Measurements from ENCODE around the gene STPG2.

Gene STPG2

DNA sequence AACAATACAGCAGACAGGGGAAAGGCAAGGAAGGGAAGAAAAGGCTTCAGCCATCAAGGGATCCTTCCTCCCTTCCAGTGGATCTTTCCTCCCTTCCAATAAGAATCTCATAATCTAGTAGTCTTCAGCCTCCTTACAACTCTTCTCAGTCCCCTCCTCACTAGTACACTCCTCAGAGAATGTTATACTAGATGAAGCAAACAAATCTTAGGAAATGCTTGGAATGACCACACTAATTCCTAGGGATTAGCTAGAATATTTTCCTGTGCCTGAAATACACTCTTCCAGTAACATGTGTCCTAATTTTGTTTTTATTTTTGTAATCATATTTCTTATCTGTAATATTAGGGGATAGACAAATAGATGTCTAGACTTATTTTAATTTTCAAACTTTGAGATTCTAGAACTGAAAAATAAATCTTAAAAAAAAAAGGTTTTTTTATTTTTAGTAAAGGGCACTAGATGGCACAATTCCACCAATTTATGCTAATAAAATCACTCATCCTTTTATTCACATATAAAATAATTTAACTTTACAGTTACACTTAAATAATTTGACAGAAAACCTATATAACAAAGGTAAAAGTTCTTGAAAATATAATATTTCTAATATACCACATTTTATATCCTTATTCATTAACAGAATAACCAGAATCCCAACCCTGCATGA is 7.0 kb upstream of the STPG2 start:
- no peak overlapping the region for H3K27ac ChIP-seq (ENCODE audit: low read length)
- no peaks in the 10 kb centered on the region for H3K9me3 ChIP-seq (ENCODE audit: control insufficient read depth in 2 of 2, low read length in 2 of 2)
- no peaks in the 10 kb centered on the region for H3K36me3 ChIP-seq (ENCODE audit: control insufficient read depth in 2 of 2, insufficient read depth in 2 of 2, low read length in 2 of 2)
- no peak overlapping the region for H3K4me3 ChIP-seq (ENCODE audit: low read length in 2 of 2)
- H3K9ac ChIP-seq (ENCODE audit: low read length in 2 of 2): no peak overlapping the region
- no peaks in the 10 kb centered on the region for H3K4me1 ChIP-seq (ENCODE audit: control insufficient read depth, insufficient read depth, low read length)
- H3K27me3 ChIP-seq (ENCODE audit: control insufficient read depth in 1 of 2, insufficient read depth in 2 of 2, low read length in 2 of 2): peaks cover 0 to 3% of the 10 kb centered on the region in 2 donors

DNA sequence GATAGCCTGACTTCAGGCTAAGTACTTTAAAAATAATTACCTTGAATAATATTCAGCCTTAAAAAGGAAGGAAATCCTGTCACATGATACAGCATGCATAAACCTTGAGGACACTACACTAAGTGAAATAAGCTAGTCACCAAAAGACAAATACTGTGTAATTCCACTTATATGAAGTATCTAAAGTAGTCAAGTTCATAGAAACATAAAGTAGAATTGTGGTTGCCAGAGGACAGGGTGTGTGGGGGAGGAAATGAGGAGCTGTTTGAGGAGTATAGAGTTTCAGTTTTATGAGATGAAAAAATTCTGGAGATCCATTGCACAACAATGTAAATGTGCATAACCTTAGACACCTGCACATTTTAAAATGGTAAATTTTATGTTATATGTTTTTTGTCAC is 5.6 kb upstream of the STPG2 start:
- Histone ChIP-seq H3K27ac (ENCODE audit: low read length) (no peak overlapping the region), H3K9ac (ENCODE audit: low read length in 2 of 2) (no peak overlapping the region), H3K36me3 (ENCODE audit: control insufficient read depth in 2 of 2, insufficient read depth in 2 of 2, low read length in 2 of 2) (no peaks in the 10 kb centered on the region), H3K27me3 (ENCODE audit: control insufficient read depth in 1 of 2, insufficient read depth in 2 of 2, low read length in 2 of 2) (peaks cover 0 to 3% of the 10 kb centered on the region in 2 donors), H3K4me3 (ENCODE audit: low read length in 2 of 2) (no peak overlapping the region), H3K4me1 (ENCODE audit: control insufficient read depth, insufficient read depth, low read length) (no peaks in the 10 kb centered on the region), H3K9me3 (ENCODE audit: control insufficient read depth in 2 of 2, low read length in 2 of 2) (no peaks in the 10 kb centered on the region)

DNA sequence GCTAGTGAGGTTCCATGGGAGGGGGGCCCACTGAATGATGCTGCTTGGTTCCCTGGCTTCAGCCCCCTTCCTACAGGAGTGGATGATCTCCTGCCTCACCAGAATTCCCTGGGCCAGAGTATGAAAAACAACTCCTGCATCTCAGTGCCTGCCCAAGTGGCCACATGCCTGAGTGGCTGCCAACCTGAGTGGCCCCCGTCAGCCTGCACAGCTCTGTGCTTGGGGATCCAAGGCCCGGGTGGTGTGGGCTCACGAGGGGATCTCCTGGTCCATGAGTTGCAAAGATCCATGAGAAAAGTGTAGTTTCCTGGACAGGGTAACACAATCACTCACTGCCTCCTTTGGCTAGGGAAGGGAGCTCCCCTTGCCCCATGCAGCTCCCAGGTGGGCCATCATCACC is 17.1 kb downstream of the STPG2 start:
- no peak overlapping the region for H3K9ac ChIP-seq (ENCODE audit: low read length in 2 of 2)
- H3K27ac ChIP-seq (ENCODE audit: low read length): no peak overlapping the region
- no peaks in the 10 kb centered on the region for H3K27me3 ChIP-seq (ENCODE audit: control insufficient read depth in 1 of 2, insufficient read depth in 2 of 2, low read length in 2 of 2)
- H3K9me3 ChIP-seq (ENCODE audit: control insufficient read depth in 2 of 2, low read length in 2 of 2): no peaks in the 10 kb centered on the region
- H3K36me3 ChIP-seq (ENCODE audit: control insufficient read depth in 2 of 2, insufficient read depth in 2 of 2, low read length in 2 of 2): no peaks in the 10 kb centered on the region
- H3K4me3 ChIP-seq (ENCODE audit: low read length in 2 of 2): no peak overlapping the region
- no peaks in the 10 kb centered on the region for H3K4me1 ChIP-seq (ENCODE audit: control insufficient read depth, insufficient read depth, low read length)

DNA sequence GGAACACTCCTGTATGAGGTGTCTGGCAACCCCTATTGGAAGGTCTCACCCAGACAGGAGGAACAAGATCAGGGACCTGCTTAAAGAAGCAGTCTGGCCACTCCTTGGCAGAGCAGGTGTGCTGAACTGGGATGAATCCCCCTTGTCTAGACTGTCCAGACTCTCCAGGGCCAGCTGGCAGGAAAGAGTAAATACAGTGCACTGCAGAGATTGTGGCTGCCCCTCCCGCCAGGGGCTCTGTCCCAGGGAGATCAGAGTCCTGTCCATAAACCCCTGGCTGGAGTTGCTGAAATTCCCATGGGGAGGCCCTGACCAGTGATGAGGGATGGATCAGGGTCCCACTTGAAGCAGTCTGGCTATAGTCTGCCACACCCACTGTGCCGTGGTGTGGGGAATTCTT is 17.7 kb downstream of the STPG2 start:
- Histone ChIP-seq H3K4me1 (ENCODE audit: control insufficient read depth, insufficient read depth, low read length) (no peaks in the 10 kb centered on the region), H3K4me3 (ENCODE audit: low read length in 2 of 2) (no peak overlapping the region), H3K36me3 (ENCODE audit: control insufficient read depth in 2 of 2, insufficient read depth in 2 of 2, low read length in 2 of 2) (no peaks in the 10 kb centered on the region), H3K9ac (ENCODE audit: low read length in 2 of 2) (no peak overlapping the region), H3K27me3 (ENCODE audit: control insufficient read depth in 1 of 2, insufficient read depth in 2 of 2, low read length in 2 of 2) (no peaks in the 10 kb centered on the region), H3K9me3 (ENCODE audit: control insufficient read depth in 2 of 2, low read length in 2 of 2) (no peaks in the 10 kb centered on the region), H3K27ac (ENCODE audit: low read length) (no peak overlapping the region)

DNA sequence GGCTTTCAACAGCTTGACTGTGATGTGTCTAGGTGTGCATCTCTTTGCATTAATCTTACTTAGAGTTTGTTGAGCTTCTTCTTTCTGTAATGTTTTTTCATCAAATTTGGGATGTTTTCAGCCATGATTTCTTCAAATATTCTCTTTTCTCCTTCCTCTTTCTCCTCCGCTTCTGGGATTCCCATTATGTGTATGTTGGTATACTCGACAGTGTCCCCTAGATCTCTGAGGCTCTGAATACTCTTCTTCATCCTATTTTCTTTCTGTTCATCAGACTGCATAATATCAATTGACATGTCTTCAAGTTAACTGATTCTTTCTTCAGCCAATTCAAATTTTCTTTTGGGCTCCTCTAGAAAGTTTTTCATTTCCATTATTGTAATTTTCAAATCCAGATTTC is 25.9 kb downstream of the STPG2 start:
- Histone ChIP-seq H3K27me3 (ENCODE audit: control insufficient read depth in 1 of 2, insufficient read depth in 2 of 2, low read length in 2 of 2) (no peaks in the 10 kb centered on the region), H3K9ac (ENCODE audit: low read length in 2 of 2) (no peak overlapping the region), H3K36me3 (ENCODE audit: control insufficient read depth in 2 of 2, insufficient read depth in 2 of 2, low read length in 2 of 2) (no peaks in the 10 kb centered on the region), H3K4me3 (ENCODE audit: low read length in 2 of 2) (no peak overlapping the region), H3K4me1 (ENCODE audit: control insufficient read depth, insufficient read depth, low read length) (no peaks in the 10 kb centered on the region), H3K27ac (ENCODE audit: low read length) (no peak overlapping the region), H3K9me3 (ENCODE audit: control insufficient read depth in 2 of 2, low read length in 2 of 2) (no peaks in the 10 kb centered on the region)

DNA sequence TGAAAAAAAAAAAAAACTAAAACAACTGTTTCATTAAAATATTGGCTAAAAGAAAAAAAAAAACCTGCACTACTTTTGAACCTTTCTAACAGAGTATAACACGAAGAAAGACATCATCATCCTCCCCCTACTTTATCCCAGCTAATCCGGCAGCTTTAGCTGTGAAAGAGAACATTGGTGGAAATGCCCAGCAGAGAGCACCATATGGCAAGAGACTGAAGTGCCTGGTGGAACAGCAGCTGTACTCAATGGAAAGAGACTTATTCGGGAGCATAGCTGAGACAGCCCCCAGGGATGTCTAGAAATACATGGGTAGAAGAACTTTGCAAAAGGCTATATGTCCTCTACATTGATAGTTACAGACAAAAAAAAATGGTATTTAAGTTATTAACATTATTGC is 30.3 kb downstream of the STPG2 start:
- Histone ChIP-seq H3K27ac (ENCODE audit: low read length) (no peak overlapping the region), H3K36me3 (ENCODE audit: control insufficient read depth in 2 of 2, insufficient read depth in 2 of 2, low read length in 2 of 2) (no peaks in the 10 kb centered on the region), H3K4me3 (ENCODE audit: low read length in 2 of 2) (no peak overlapping the region), H3K27me3 (ENCODE audit: control insufficient read depth in 1 of 2, insufficient read depth in 2 of 2, low read length in 2 of 2) (no peaks in the 10 kb centered on the region), H3K4me1 (ENCODE audit: control insufficient read depth, insufficient read depth, low read length) (no peaks in the 10 kb centered on the region), H3K9me3 (ENCODE audit: control insufficient read depth in 2 of 2, low read length in 2 of 2) (no peaks in the 10 kb centered on the region), H3K9ac (ENCODE audit: low read length in 2 of 2) (no peak overlapping the region)

DNA sequence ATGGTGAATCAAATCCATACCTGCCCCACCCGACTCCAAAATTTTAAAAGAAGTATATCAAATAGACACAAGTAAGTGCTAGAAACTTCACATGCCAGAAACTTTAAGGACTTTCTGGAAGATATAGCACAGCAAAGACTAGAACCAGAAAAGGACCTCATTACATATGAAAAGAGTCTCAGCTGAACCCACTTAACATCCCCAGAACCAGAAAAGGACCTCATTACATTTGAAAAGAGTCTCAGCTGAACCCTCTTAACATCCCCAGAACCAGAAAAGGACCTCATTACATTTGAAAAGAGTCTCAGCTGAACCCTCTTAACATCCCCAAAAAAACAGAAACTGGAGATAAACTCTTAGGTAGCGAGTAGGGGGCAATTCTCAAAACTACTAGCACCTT is 32.3 kb downstream of the STPG2 start:
- Histone ChIP-seq H3K4me3 (ENCODE audit: low read length in 2 of 2) (no peak overlapping the region), H3K4me1 (ENCODE audit: control insufficient read depth, insufficient read depth, low read length) (no peaks in the 10 kb centered on the region), H3K9me3 (ENCODE audit: control insufficient read depth in 2 of 2, low read length in 2 of 2) (no peaks in the 10 kb centered on the region), H3K27ac (ENCODE audit: low read length) (no peak overlapping the region), H3K27me3 (ENCODE audit: control insufficient read depth in 1 of 2, insufficient read depth in 2 of 2, low read length in 2 of 2) (no peaks in the 10 kb centered on the region), H3K36me3 (ENCODE audit: control insufficient read depth in 2 of 2, insufficient read depth in 2 of 2, low read length in 2 of 2) (no peaks in the 10 kb centered on the region), H3K9ac (ENCODE audit: low read length in 2 of 2) (no peak overlapping the region)

DNA sequence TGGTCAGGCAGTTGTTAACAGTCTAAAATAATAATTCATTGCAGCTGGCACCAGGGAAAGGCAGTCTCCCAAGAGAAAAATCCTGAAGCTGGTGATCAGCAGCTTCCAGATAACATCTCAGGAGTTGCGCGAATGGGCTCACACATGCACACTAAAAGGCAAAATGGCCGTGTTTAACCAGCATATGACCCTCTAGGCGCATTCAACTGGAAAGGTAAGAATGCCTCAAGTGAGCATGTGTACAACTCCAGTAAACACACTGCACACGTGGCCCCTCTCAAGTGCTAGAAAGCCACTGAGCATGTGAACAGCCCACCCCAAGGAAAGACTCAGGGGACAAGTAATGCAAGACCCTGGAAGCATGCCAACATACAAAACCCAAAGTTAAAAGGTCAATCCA is 33.1 kb downstream of the STPG2 start:
- Histone ChIP-seq H3K27ac (ENCODE audit: low read length) (no peak overlapping the region), H3K4me3 (ENCODE audit: low read length in 2 of 2) (no peak overlapping the region), H3K4me1 (ENCODE audit: control insufficient read depth, insufficient read depth, low read length) (no peaks in the 10 kb centered on the region), H3K9me3 (ENCODE audit: control insufficient read depth in 2 of 2, low read length in 2 of 2) (no peaks in the 10 kb centered on the region), H3K9ac (ENCODE audit: low read length in 2 of 2) (no peak overlapping the region), H3K27me3 (ENCODE audit: control insufficient read depth in 1 of 2, insufficient read depth in 2 of 2, low read length in 2 of 2) (no peaks in the 10 kb centered on the region), H3K36me3 (ENCODE audit: control insufficient read depth in 2 of 2, insufficient read depth in 2 of 2, low read length in 2 of 2) (no peaks in the 10 kb centered on the region)

DNA sequence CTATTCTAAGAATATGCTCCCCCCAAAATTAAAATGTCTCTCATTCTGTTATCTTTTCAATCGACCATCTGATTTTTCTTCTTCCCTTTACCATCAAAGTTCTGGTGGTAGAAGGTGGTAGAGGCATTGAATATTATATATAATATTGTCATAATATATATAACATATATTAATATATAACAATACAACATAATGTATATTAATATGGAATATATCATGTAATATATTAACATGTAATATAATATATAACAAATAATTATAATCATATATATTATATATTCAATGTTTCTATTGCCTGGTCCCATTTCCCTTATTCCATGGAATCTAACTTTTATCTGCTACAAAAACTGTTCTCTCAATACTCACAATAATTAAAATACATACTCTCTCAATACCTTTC is 40.6 kb downstream of the STPG2 start:
- Histone ChIP-seq H3K36me3 (ENCODE audit: control insufficient read depth in 2 of 2, insufficient read depth in 2 of 2, low read length in 2 of 2) (no peaks in the 10 kb centered on the region), H3K4me3 (ENCODE audit: low read length in 2 of 2) (no peak overlapping the region), H3K4me1 (ENCODE audit: control insufficient read depth, insufficient read depth, low read length) (no peaks in the 10 kb centered on the region), H3K27me3 (ENCODE audit: control insufficient read depth in 1 of 2, insufficient read depth in 2 of 2, low read length in 2 of 2) (no peaks in the 10 kb centered on the region), H3K9me3 (ENCODE audit: control insufficient read depth in 2 of 2, low read length in 2 of 2) (no peaks in the 10 kb centered on the region), H3K9ac (ENCODE audit: low read length in 2 of 2) (no peak overlapping the region), H3K27ac (ENCODE audit: low read length) (no peak overlapping the region)

DNA sequence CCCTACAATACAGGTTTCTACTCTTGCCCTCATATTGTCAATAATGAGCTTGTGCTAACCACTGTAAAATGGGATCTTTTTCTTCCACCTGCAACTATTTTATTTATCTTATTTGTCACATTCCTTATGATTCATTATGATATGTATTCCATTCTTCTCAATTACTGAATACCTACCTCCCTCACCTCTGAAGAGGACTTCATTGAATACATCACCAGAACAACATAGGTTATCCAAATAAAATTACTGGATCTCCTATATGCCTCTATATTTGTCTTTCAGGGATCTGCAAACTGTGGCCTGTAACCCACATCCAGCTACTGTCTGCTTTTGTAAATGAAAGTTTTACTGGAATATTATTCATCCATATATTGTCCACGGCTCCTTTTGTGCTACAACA is 41.3 kb downstream of the STPG2 start:
- no peak overlapping the region for H3K27ac ChIP-seq (ENCODE audit: low read length)
- H3K9me3 ChIP-seq (ENCODE audit: control insufficient read depth in 2 of 2, low read length in 2 of 2): no peaks in the 10 kb centered on the region
- no peaks in the 10 kb centered on the region for H3K36me3 ChIP-seq (ENCODE audit: control insufficient read depth in 2 of 2, insufficient read depth in 2 of 2, low read length in 2 of 2)
- H3K4me3 ChIP-seq (ENCODE audit: low read length in 2 of 2): no peak overlapping the region
- H3K27me3 ChIP-seq (ENCODE audit: control insufficient read depth in 1 of 2, insufficient read depth in 2 of 2, low read length in 2 of 2): no peaks in the 10 kb centered on the region
- no peak overlapping the region for H3K9ac ChIP-seq (ENCODE audit: low read length in 2 of 2)
- H3K4me1 ChIP-seq (ENCODE audit: control insufficient read depth, insufficient read depth, low read length): no peaks in the 10 kb centered on the region

DNA sequence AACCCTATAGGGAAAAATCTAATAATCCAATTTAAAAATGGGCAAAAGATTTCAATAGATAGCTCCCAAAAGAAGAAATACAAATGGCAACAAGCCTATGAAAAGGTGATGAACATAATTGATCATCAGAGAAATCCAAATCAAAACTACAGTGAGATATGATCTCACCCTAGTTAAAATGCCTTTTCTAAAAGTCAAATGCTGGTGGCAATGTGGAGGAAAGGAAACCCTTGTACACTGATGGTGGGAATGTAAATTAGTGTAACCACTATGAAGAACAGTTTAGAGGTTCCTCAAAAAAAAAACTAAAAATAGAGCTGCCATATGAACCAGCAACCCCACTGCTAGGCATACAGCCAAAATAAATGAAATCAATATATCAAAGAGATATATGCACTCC is 44.5 kb downstream of the STPG2 start:
- no peak overlapping the region for H3K9ac ChIP-seq (ENCODE audit: low read length in 2 of 2)
- H3K4me1 ChIP-seq (ENCODE audit: control insufficient read depth, insufficient read depth, low read length): no peaks in the 10 kb centered on the region
- no peak overlapping the region for H3K27ac ChIP-seq (ENCODE audit: low read length)

More for the DNA sequence above, 44.5 kb downstream of the STPG2 start:
- Histone ChIP-seq H3K9me3 (ENCODE audit: control insufficient read depth in 2 of 2, low read length in 2 of 2) (no peaks in the 10 kb centered on the region), H3K4me3 (ENCODE audit: low read length in 2 of 2) (no peak overlapping the region), H3K27me3 (ENCODE audit: control insufficient read depth in 1 of 2, insufficient read depth in 2 of 2, low read length in 2 of 2) (no peaks in the 10 kb centered on the region), H3K36me3 (ENCODE audit: control insufficient read depth in 2 of 2, insufficient read depth in 2 of 2, low read length in 2 of 2) (no peaks in the 10 kb centered on the region)
